Measurements from ENCODE around the gene PLEKHG4B.

DNA sequence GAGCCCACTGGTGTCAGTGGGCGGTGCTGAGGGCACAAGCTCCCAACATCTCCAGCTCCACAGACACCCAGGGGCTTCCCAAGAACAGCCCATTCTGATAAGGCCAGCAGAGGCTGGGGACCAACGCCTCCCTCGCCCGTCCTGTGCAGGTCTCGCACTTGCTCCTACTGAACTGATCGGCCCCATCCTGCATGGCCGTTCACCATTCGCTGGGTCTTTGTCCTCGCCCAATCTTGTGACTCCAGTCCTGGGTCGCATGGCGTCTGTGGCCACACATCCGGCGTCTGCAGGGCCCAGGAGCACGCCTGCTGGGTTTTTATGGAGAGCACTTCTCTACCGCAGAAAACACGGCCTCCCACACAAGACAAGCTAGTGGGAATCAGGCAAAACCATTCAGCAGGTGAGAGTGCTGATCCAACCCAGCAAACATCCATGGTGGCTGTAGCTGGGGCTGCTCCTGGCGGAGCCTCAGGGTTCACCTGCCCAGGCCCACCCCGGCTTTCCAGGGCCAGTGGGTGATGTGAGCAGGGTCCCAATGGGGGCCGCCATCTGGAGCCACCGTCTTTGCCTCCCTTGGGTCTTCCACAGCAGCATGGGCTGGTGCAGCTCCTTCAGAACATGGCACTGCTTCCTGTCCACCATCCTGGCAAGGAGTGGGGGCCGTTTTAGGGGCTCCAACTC is 106.7 kb downstream of the PLEKHG4B start:
- TF ChIP-seq, protein P1, sequence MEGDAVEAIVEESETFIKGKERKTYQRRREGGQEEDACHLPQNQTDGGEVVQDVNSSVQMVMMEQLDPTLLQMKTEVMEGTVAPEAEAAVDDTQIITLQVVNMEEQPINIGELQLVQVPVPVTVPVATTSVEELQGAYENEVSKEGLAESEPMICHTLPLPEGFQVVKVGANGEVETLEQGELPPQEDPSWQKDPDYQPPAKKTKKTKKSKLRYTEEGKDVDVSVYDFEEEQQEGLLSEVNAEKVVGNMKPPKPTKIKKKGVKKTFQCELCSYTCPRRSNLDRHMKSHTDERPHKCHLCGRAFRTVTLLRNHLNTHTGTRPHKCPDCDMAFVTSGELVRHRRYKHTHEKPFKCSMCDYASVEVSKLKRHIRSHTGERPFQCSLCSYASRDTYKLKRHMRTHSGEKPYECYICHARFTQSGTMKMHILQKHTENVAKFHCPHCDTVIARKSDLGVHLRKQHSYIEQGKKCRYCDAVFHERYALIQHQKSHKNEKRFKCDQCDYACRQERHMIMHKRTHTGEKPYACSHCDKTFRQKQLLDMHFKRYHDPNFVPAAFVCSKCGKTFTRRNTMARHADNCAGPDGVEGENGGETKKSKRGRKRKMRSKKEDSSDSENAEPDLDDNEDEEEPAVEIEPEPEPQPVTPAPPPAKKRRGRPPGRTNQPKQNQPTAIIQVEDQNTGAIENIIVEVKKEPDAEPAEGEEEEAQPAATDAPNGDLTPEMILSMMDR (IDR thresholded peaks at IDR 0.05; ENCODE audit: poor library complexity, severe bottlenecking): no peak
- TF ChIP-seq, protein P2, sequence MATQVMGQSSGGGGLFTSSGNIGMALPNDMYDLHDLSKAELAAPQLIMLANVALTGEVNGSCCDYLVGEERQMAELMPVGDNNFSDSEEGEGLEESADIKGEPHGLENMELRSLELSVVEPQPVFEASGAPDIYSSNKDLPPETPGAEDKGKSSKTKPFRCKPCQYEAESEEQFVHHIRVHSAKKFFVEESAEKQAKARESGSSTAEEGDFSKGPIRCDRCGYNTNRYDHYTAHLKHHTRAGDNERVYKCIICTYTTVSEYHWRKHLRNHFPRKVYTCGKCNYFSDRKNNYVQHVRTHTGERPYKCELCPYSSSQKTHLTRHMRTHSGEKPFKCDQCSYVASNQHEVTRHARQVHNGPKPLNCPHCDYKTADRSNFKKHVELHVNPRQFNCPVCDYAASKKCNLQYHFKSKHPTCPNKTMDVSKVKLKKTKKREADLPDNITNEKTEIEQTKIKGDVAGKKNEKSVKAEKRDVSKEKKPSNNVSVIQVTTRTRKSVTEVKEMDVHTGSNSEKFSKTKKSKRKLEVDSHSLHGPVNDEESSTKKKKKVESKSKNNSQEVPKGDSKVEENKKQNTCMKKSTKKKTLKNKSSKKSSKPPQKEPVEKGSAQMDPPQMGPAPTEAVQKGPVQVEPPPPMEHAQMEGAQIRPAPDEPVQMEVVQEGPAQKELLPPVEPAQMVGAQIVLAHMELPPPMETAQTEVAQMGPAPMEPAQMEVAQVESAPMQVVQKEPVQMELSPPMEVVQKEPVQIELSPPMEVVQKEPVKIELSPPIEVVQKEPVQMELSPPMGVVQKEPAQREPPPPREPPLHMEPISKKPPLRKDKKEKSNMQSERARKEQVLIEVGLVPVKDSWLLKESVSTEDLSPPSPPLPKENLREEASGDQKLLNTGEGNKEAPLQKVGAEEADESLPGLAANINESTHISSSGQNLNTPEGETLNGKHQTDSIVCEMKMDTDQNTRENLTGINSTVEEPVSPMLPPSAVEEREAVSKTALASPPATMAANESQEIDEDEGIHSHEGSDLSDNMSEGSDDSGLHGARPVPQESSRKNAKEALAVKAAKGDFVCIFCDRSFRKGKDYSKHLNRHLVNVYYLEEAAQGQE (IDR thresholded peaks at IDR 0.05; ENCODE audit: borderline replicate concordance): no peak
- TF ChIP-seq EP300 (conservative IDR thresholded peaks at IDR 0.05; ENCODE audit: poor library complexity, severe bottlenecking): no peak
- no peak for TF ChIP-seq POLR2AphosphoS5 (IDR thresholded peaks at IDR 0.05)
- no peak for TF ChIP-seq RAD21 (conservative IDR thresholded peaks at IDR 0.05)
- no peak for TF ChIP-seq EZH2 (IDR thresholded peaks at IDR 0.05; ENCODE audit: borderline replicate concordance, insufficient read depth, low read length, poor library complexity, severe bottlenecking)
- no peak for TF ChIP-seq MXI1 (conservative IDR thresholded peaks at IDR 0.05; ENCODE audit: poor library complexity, severe bottlenecking)
- no peak for TF ChIP-seq TAF1 (IDR thresholded peaks at IDR 0.05; ENCODE audit: low read depth)
- TF ChIP-seq SMC3 (conservative IDR thresholded peaks at IDR 0.05; ENCODE audit: poor library complexity): no peak
